Hepatocyte (in vitro differentiated cells): Measurements from ENCODE around the gene PLPP6. TPM values are rescaled to one million over a fixed set of nuclear protein-coding genes. Genes with fewer than 3 reads are reported as not detected.

Source experiments
- DNase-seq: peaks from one replicate; pipeline ENCODE4 v3.0.0-alpha.2; 2016; ENCODE audit warnings: low spot score
- H2AFZ ChIP-seq: fragments of 200-600 bp; sonication (generic); 2 replicates; pipeline ENCODE4 v1.6.0; 2016; ENCODE audit warnings: antibody characterized with exemption, mild to moderate bottlenecking
- H3K27ac ChIP-seq: fragments of 200-600 bp; sonication (generic); 2 replicates; pipeline ENCODE4 v1.5.1; 2016; ENCODE audit warnings: mild to moderate bottlenecking
- H3K27me3 ChIP-seq: fragments of 200-600 bp; sonication (generic); 2 replicates; pipeline ENCODE4 v1.6.1; 2016
- H3K36me3 ChIP-seq: fragments of 200-600 bp; sonication (generic); replicated peaks from 2 replicates; pipeline ENCODE4 v1.5.1; 2016; ENCODE audit warnings: low read depth; ENCODE audit not compliant: insufficient read depth
- H3K4me1 ChIP-seq: fragments of 200-600 bp; sonication (generic); 2 replicates; pipeline ENCODE4 v1.5.1; 2016; ENCODE audit warnings: mild to moderate bottlenecking, moderate library complexity; ENCODE audit not compliant: insufficient read depth
- H3K4me2 ChIP-seq: fragments of 200-600 bp; sonication (generic); 2 replicates; pipeline ENCODE4 v1.6.0; 2016
- H3K4me3 ChIP-seq: fragments of 200-600 bp; sonication (generic); 2 replicates; pipeline ENCODE4 v1.5.1; 2016; ENCODE audit warnings: mild to moderate bottlenecking
- H3K79me2 ChIP-seq: fragments of 200-600 bp; sonication (generic); 2 replicates; pipeline ENCODE4 v1.6.0; 2017; ENCODE audit warnings: mild to moderate bottlenecking
- H3K9me2 ChIP-seq: fragments of 200-600 bp; sonication (generic); replicated peaks from 2 replicates; pipeline ENCODE4 v1.6.0; 2017; ENCODE audit warnings: mild to moderate bottlenecking; ENCODE audit not compliant: insufficient read depth
- H3K9me3 ChIP-seq: fragments of 200-600 bp; sonication (generic); 2 replicates; pipeline ENCODE4 v1.5.1; 2016; ENCODE audit warnings: low read depth, mild to moderate bottlenecking
- H4K20me1 ChIP-seq: fragments of 200-600 bp; sonication (generic); 2 replicates; pipeline ENCODE4 v1.6.0; 2016; ENCODE audit warnings: mild to moderate bottlenecking; ENCODE audit not compliant: insufficient read depth, poor library complexity, severe bottlenecking
- EZH2 ChIP-seq: fragments of 200-600 bp; sonication (generic); IDR thresholded peaks from 2 replicates; pipeline ENCODE4 v1.6.1; 2016; ENCODE audit warnings: antibody characterized with exemption, mild to moderate bottlenecking, borderline replicate concordance
- EZH2phosphoT487 ChIP-seq: fragments of 200-600 bp; sonication (generic); IDR thresholded peaks from one replicate; pipeline ENCODE4 v1.6.1; 2018; ENCODE audit warnings: antibody characterized with exemption, mild to moderate bottlenecking, low read depth, moderate library complexity; ENCODE audit not compliant: unreplicated experiment, severe bottlenecking
- WGBS: methylation state at CpG from one replicate; pipeline ENCODE4 v1.1.6; 2016; ENCODE audit warnings: low lambda C conversion rate; ENCODE audit errors: missing lambda C conversion rate; 5-methylcytosine and 5-hydroxymethylcytosine counted together
- polyA plus RNA-seq: library from polyadenylated mRNA; unstranded; fragments of >200 nt; fragmentation: Nextera tagmentation; extraction: Ambion mirVana; gene quantifications from 2 replicates; pipeline ENCODE4 v1.2.1, GENCODE V29; 2016
- total RNA-seq: library from RNA; depleted of rRNA; stranded (reverse); fragments of >200 nt; gene quantifications from 2 replicates; pipeline ENCODE4 v1.2.3, GENCODE V29; 2014
- TF ChIP-seq, protein P1 (sequence below): fragments of 200-600 bp; sonication (generic); IDR thresholded peaks from 2 replicates; pipeline ENCODE4 v1.5.1; 2016; ENCODE audit warnings: antibody characterized with exemption, mild to moderate bottlenecking; ENCODE audit not compliant: poor library complexity

Gene PLPP6
- total and polyA plus RNA-seq, 2 experiments from 2014 or later = 19.6 to 32.1 TPM

DNA sequence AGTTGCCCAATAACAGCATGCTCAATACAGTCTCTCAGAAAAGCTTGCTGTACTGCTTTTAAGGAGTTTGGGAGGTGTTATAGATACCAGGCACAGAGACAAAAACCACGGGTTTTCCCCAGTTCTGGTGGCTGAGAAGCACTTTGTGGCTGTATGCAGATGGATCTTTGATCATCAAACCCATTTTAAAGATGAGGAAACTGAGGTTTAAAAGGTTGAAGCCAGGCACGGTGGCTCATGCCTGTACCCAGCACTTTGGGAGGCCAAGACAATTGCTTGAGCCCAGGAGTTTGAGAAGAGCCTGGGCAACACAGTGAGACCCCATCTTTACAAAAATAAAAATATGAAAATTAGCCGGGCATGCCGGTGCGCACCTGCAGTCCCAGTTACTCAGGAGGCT is 46.3 kb upstream of the PLPP6 start:
- no peak overlapping the region for H2AFZ ChIP-seq
- 96% methylated on average over 5 of the region's 5 CpGs for WGBS
- no peaks in the 10 kb centered on the region for H3K9me2 ChIP-seq
- H3K9me3 ChIP-seq = no peaks in the 10 kb centered on the region
- H3K79me2 ChIP-seq = no peaks in the 10 kb centered on the region
- no peak for DNase-seq
- H3K27me3 ChIP-seq = no peaks in the 10 kb centered on the region
- no peak overlapping the region for H3K4me2 ChIP-seq
- no peak overlapping the region for H3K4me3 ChIP-seq
- H3K27ac ChIP-seq = no peak overlapping the region
- H4K20me1 ChIP-seq = no peaks in the 10 kb centered on the region
- no peaks in the 10 kb centered on the region for H3K4me1 ChIP-seq
- no peaks in the 10 kb centered on the region for H3K36me3 ChIP-seq
- TF ChIP-seq EZH2 (no peak), EZH2phosphoT487 (no peak)
- TF ChIP-seq, protein P1, sequence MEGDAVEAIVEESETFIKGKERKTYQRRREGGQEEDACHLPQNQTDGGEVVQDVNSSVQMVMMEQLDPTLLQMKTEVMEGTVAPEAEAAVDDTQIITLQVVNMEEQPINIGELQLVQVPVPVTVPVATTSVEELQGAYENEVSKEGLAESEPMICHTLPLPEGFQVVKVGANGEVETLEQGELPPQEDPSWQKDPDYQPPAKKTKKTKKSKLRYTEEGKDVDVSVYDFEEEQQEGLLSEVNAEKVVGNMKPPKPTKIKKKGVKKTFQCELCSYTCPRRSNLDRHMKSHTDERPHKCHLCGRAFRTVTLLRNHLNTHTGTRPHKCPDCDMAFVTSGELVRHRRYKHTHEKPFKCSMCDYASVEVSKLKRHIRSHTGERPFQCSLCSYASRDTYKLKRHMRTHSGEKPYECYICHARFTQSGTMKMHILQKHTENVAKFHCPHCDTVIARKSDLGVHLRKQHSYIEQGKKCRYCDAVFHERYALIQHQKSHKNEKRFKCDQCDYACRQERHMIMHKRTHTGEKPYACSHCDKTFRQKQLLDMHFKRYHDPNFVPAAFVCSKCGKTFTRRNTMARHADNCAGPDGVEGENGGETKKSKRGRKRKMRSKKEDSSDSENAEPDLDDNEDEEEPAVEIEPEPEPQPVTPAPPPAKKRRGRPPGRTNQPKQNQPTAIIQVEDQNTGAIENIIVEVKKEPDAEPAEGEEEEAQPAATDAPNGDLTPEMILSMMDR = no peak

DNA sequence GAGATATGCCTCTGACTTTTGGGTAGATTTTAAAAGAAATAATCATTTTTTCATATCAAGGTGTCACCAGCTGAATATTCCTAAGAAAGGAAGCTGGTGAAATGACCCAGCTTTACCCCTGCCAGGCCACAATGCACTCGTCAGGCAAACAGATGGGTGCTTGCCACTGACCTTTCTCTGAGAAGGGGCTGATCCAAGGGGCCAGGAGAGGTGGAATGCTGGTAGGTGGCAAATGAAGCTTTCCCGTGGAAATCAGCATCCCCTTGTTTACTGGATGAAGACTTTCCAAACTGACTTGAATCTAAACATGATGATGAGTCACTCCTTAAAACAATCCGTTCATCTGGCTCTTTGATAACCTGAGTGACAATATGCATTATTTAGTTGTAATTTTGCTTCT is 44.3 kb upstream of the PLPP6 start:
- H3K36me3 ChIP-seq = no peaks in the 10 kb centered on the region
- no peaks in the 10 kb centered on the region for H3K9me2 ChIP-seq
- H2AFZ ChIP-seq = no peak overlapping the region
- DNase-seq = no peak
- H3K4me3 ChIP-seq = no peak overlapping the region
- H4K20me1 ChIP-seq = no peaks in the 10 kb centered on the region
- no peak overlapping the region for H3K27ac ChIP-seq
- H3K9me3 ChIP-seq = no peaks in the 10 kb centered on the region
- H3K79me2 ChIP-seq = no peaks in the 10 kb centered on the region
- TF ChIP-seq, protein P1 = no peak
- TF ChIP-seq EZH2phosphoT487 (no peak), EZH2 (no peak)
- no peak overlapping the region for H3K4me2 ChIP-seq
- no peaks in the 10 kb centered on the region for H3K27me3 ChIP-seq
- H3K4me1 ChIP-seq = no peaks in the 10 kb centered on the region
- WGBS = 47% methylated on average over 3 of the region's 3 CpGs

DNA sequence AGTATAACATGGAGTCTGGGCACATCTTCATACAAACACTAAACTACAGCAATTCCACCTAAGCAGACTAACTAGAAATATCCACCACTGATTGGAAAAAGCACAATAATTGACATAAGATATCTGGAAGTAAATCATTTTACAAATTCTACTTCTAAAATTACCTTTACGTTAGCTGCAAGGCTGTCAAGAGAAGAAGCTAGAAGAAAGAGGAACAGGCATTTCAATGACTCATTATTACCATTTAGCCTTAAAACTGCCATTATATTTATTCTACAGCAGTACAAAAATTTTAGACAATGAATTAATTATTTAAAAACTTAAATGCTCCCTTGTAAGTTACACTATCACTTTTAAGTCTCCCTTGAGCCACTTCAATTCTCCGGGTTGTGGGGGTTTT is 43.4 kb upstream of the PLPP6 start:
- Histone ChIP-seq H3K4me2 (no peak overlapping the region), H3K4me3 (no peak overlapping the region), H3K79me2 (no peaks in the 10 kb centered on the region), H3K36me3 (no peaks in the 10 kb centered on the region), H3K9me2 (no peaks in the 10 kb centered on the region), H3K9me3 (no peaks in the 10 kb centered on the region), H4K20me1 (no peaks in the 10 kb centered on the region), H3K27me3 (no peaks in the 10 kb centered on the region), H3K27ac (no peak overlapping the region), H3K4me1 (no peaks in the 10 kb centered on the region), H2AFZ (no peak overlapping the region)
- 97% methylated on average over 2 of the region's 2 CpGs for whole genome bisulfite sequencing
- no peak for DNase-seq
- TF ChIP-seq EZH2 = no peak
- TF ChIP-seq EZH2phosphoT487 = no peak
- TF ChIP-seq, protein P1 = no peak
